ENCODE measurements around the gene ECM1. TPM values are rescaled to one million over a fixed set of nuclear protein-coding genes. Genes with fewer than 3 reads are reported as not detected.

The ECM1 gene
- total RNA-seq, 2 experiments from 2014 or later, result 0.74 to 0.81 TPM

DNA sequence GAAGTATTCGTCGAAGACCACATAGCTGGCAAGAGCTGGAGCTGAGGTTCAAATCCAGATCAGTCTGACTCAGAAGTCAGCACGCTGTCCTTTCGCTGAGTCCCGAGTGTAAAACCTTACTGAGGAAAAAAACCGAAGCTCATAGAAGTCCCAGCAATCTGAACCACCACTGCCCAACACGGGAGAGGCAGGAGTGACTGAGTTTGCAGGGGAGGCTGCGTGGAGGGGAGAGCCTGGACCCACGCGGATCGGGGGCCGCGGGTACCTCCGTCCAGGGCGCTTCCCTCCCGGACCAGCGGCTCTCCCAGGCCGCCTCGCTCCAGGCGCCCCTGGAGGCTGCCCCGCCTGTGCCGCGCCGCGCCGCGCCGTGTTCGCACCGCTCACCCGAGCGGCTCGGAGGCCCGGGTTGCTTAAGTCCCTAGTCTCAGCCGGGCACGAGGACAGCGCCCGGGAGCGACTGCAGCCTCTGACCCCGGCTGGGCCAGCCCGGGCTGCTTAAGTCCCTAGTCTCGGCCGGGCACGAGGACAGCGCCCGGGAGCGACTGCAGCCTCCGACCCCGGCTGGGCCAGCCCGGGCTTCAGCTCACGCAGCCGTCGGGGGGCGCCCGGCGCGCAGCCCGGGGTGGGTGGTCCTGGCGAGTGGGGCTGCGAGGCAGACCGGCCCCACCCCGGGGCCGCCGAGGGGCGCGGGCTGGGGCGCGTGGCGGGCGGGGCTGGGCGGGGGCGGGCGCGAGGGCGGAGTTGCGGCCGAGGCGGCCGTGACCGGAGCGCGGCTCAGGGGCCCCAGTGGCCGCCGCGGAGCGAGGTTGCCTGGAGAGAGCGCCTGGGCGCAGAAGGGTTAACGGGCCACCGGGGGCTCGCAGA, 41.0 kb downstream of the ECM1 start, which contains the start of gene ADAMTSL4:
Gene ADAMTSL4 (plus strand): TSS at position 777 of the 864 bp plus-strand sequence. CDS start 2,881 bp downstream, outside the sequence.
- DNase-seq (peak; percentile 49), ATAC-seq (peak; percentile 79)
- intact Hi-C loops (cut with micrococcal nuclease), result no loop called here
- Mint-ChIP-seq H3K27me3 (peaks cover 23% of the 10 kb centered on the region), H3K27ac (peak within 1 kb of the TSS; percentile 38), H3K36me3 (ENCODE audit: low read depth) (no peaks in the 10 kb centered on the region), H3K4me3 (peak within 1 kb of the TSS; percentile 71), H3K4me1 (ENCODE audit: low read depth) (peaks cover 29% of the 10 kb centered on the region), H3K9me3 (no peaks in the 10 kb centered on the region)
- TF ChIP-seq CTCF (IDR thresholded peaks at IDR 0.05), result no peak
- POLR2A ChIA-PET, result interaction anchor here (0.7 to 1.6 kb wide), 5 partner anchors 11 to 24 kb away, joined by 3 to 6 read pairs (median 4); no protein-coding TSS in a partner anchor
- CTCF ChIA-PET, result interaction anchor here (0.7 to 4.9 kb wide), 10 partner anchors 11 to 101 kb away, joined by 3 to 45 read pairs (median 3); partner anchors contain the start of gene ENSA

- Mint-ChIP-seq H3K4me1 (ENCODE audit: low read depth) (peaks cover 29% of the 10 kb centered on the region), H3K36me3 (ENCODE audit: low read depth) (no peaks in the 10 kb centered on the region), H3K4me3 (peak overlapping the region; percentile 71), H3K9me3 (no peaks in the 10 kb centered on the region), H3K27me3 (peaks cover 23% of the 10 kb centered on the region), H3K27ac (peak overlapping the region; percentile 38)
- DNase-seq (no peak), ATAC-seq (no peak)
- intact Hi-C loops (cut with micrococcal nuclease), result no loop called here
- no peak for TF ChIP-seq CTCF (IDR thresholded peaks at IDR 0.05)
- ChIA-PET CTCF (interaction anchor here (1.1 to 4.9 kb wide), 4 partner anchors 12 to 86 kb away, joined by 3 to 45 read pairs (median 5); partner anchors contain the start of gene ENSA), POLR2A (interaction anchor here (0.6 to 1.6 kb wide), 3 partner anchors 11 to 80 kb away, joined by 3 to 6 read pairs (median 4); partner anchors contain the start of gene ENSA)
Measured at GRCh38 chr1:150549496-150550221, 41.8 kb downstream of the ECM1 start.

- Mint-ChIP-seq H3K4me1 (ENCODE audit: low read depth) (peaks cover 29% of the 10 kb centered on the region), H3K27me3 (peaks cover 23% of the 10 kb centered on the region), H3K36me3 (ENCODE audit: low read depth) (no peaks in the 10 kb centered on the region), H3K27ac (no peak overlapping the region), H3K9me3 (no peaks in the 10 kb centered on the region), H3K4me3 (peak overlapping the region; percentile 32)
- ATAC-seq, result no peak
- no peak for DNase-seq
- intact Hi-C loops (cut with micrococcal nuclease), result no loop called here
- no peak for TF ChIP-seq CTCF (IDR thresholded peaks at IDR 0.05)
- ChIA-PET POLR2A (interaction anchor here (0.5 to 3.0 kb wide), 5 partner anchors 10 to 79 kb away, joined by 3 to 9 read pairs (median 4); partner anchors contain the start of gene ENSA), CTCF (interaction anchor here (1.1 to 4.9 kb wide), 3 partner anchors 11 to 445 kb away, joined by 5 to 45 read pairs (median 6); no protein-coding TSS in a partner anchor)
Measured at GRCh38 chr1:150550222-150551050, 42.5 kb downstream of the ECM1 start.

- no peak overlapping the region for H3K27ac Mint-ChIP-seq
- H3K9me3 Mint-ChIP-seq, result no peaks in the 10 kb centered on the region
- H3K4me3 Mint-ChIP-seq, result no peak overlapping the region
- TF ChIP-seq CTCF (IDR thresholded peaks at IDR 0.05), result no peak
- H3K27me3 Mint-ChIP-seq, result peaks cover 21% of the 10 kb centered on the region
- ChIA-PET CTCF (interaction anchor here (1.0 to 4.9 kb wide), 4 partner anchors 10 to 445 kb away, joined by 3 to 45 read pairs (median 6); no protein-coding TSS in a partner anchor), POLR2A (interaction anchor here (1.1 to 3.0 kb wide), 5 partner anchors 8 to 66 kb away, joined by 4 to 9 read pairs (median 6); no protein-coding TSS in a partner anchor)
- H3K4me1 Mint-ChIP-seq (ENCODE audit: low read depth), result peaks cover 29% of the 10 kb centered on the region
- DNase-seq (peak; percentile 43), ATAC-seq (no peak)
- H3K36me3 Mint-ChIP-seq (ENCODE audit: low read depth), result no peaks in the 10 kb centered on the region
- intact Hi-C loops (cut with micrococcal nuclease), result no loop called here
Measured at GRCh38 chr1:150551051-150551783, 43.3 kb downstream of the ECM1 start.
